MCF 10A (cell line): ENCODE results near the gene ADAMTS16. TPM values are rescaled to one million over a fixed set of nuclear protein-coding genes. Genes with fewer than 3 reads are reported as not detected.

ENCODE experiments used
- BruUV-seq: library from RNA; stranded (reverse); fragments of 400-500 nt; replicated peaks from 2 replicates; lab custom pipeline; 2021; lab: Mats Ljungman, UMichigan
- CTCF ChIA-PET: fragments of 300-600 bp; sonication (Branson Sonifier 250); formaldehyde crosslinking; extraction: SDS; loops from one replicate; lab custom pipeline; 2021; ENCODE audit warnings: antibody characterized with exemption, inconsistent platforms; lab: Yijun Ruan, JAX
- POLR2A ChIA-PET: fragments of 300-600, 350-650 bp; sonication (Branson Sonifier 250); formaldehyde crosslinking; extraction: SDS; loops from one replicate; lab custom pipeline; 2020; ENCODE audit warnings: antibody characterized with exemption, inconsistent platforms; lab: Yijun Ruan, JAX
- DNase-seq: peaks from one replicate; pipeline ENCODE4 v3.0.0-alpha.2; 2018; ENCODE audit not compliant: unreplicated experiment
- H3K27ac Mint-ChIP-seq: one replicate; pipeline ENCODE4 v1.8.0; 2022; ENCODE audit warnings: mild to moderate bottlenecking, low read depth, mixed read lengths; ENCODE audit not compliant: unreplicated experiment
- H3K27me3 Mint-ChIP-seq: one replicate; pipeline ENCODE4 v1.8.0; 2022; ENCODE audit warnings: mixed read lengths; ENCODE audit not compliant: insufficient read depth, unreplicated experiment
- H3K36me3 Mint-ChIP-seq: one replicate; pipeline ENCODE4 v1.8.0; 2022; ENCODE audit warnings: mild to moderate bottlenecking, moderate library complexity, mixed read lengths; ENCODE audit not compliant: insufficient read depth, unreplicated experiment
- H3K4me1 Mint-ChIP-seq: one replicate; pipeline ENCODE4 v1.8.0; 2022; ENCODE audit warnings: mixed read lengths; ENCODE audit not compliant: insufficient read depth, unreplicated experiment
- H3K4me3 Mint-ChIP-seq: one replicate; pipeline ENCODE4 v1.8.0; 2022; ENCODE audit warnings: mild to moderate bottlenecking, moderate library complexity, mixed read lengths; ENCODE audit not compliant: unreplicated experiment
- H3K9me3 Mint-ChIP-seq: one replicate; pipeline ENCODE4 v1.8.0; 2022; ENCODE audit warnings: mixed read lengths; ENCODE audit not compliant: unreplicated experiment
- intact Hi-C: fragments of 100-400 bp; cut with micrococcal nuclease; formaldehyde crosslinking; loops from 2 replicates; pipeline ENCODE4 v1.14.1; 2022
- total RNA-seq: library from RNA; stranded (reverse); gene quantifications from 2 replicates; pipeline ENCODE4 v1.2.3, GENCODE V29; 2022
- TF ChIP-seq, protein P1 (sequence below): fragments of 200-600 bp; IDR thresholded peaks from one replicate; pipeline ENCODE4 v1.8.0; 2022; ENCODE audit warnings: antibody characterized with exemption, mild to moderate bottlenecking; ENCODE audit not compliant: unreplicated experiment

ADAMTS16 gene
- total RNA-seq, 1 experiment from 2014 or later, result not detected

DNA sequence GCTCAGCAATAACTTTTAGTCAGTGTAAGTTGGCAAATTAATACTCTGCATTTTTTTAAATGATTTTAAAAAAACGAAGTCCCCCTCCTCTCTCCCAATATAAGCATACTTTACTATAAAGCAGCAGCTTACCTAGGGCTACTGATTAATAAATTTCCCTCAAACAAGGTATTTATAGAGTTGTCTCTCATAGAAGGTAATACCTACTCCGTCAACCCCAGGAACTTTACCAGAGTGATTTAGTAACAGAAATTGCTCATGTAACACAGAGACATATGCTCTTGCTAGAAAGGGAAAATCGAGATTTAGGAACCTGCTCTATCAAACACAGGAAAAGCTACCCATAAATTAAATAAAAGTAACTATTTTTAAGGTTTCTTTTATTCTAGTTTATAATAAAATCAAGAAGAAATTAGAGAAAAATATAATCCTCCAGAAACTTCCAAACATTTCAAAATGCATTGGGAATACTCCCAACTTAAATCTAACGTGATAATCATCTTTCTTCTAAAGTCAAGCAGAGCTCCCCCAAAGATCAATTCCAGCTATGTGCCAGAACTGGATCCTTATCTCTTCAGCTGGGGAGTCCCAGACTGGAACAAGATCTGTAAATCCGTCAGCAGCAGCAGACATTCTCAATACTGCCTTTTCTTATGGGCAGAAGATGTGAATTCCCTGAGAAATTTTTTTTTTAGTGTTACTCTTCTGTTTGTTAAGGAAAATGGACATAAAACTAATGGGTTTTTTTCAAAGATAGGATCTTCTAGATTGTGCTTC is 69.6 kb downstream of the ADAMTS16 start:
- intact Hi-C loops, result no loop called here
- H3K9me3 Mint-ChIP-seq, result no peaks in the 10 kb centered on the region
- BruUV-seq, result no TSS peak
- CTCF ChIA-PET, result interaction anchor here (0.6 to 1.4 kb wide), 3 partner anchors 209 to 343 kb away, joined by 3 to 4 read pairs (median 3); no protein-coding TSS in a partner anchor
- TF ChIP-seq, protein P1, sequence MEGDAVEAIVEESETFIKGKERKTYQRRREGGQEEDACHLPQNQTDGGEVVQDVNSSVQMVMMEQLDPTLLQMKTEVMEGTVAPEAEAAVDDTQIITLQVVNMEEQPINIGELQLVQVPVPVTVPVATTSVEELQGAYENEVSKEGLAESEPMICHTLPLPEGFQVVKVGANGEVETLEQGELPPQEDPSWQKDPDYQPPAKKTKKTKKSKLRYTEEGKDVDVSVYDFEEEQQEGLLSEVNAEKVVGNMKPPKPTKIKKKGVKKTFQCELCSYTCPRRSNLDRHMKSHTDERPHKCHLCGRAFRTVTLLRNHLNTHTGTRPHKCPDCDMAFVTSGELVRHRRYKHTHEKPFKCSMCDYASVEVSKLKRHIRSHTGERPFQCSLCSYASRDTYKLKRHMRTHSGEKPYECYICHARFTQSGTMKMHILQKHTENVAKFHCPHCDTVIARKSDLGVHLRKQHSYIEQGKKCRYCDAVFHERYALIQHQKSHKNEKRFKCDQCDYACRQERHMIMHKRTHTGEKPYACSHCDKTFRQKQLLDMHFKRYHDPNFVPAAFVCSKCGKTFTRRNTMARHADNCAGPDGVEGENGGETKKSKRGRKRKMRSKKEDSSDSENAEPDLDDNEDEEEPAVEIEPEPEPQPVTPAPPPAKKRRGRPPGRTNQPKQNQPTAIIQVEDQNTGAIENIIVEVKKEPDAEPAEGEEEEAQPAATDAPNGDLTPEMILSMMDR, result no peak
- no peak for DNase-seq
- H3K4me3 Mint-ChIP-seq, result no peak overlapping the region
- POLR2A ChIA-PET, result interaction anchor here (0.6 kb wide), 1 partner anchor 19 kb away, joined by 4 read pairs; no protein-coding TSS in a partner anchor
- no peak overlapping the region for H3K27ac Mint-ChIP-seq
- H3K36me3 Mint-ChIP-seq, result no peaks in the 10 kb centered on the region
- H3K4me1 Mint-ChIP-seq, result peaks cover 5% of the 10 kb centered on the region
- peaks cover 12% of the 10 kb centered on the region for H3K27me3 Mint-ChIP-seq

DNA sequence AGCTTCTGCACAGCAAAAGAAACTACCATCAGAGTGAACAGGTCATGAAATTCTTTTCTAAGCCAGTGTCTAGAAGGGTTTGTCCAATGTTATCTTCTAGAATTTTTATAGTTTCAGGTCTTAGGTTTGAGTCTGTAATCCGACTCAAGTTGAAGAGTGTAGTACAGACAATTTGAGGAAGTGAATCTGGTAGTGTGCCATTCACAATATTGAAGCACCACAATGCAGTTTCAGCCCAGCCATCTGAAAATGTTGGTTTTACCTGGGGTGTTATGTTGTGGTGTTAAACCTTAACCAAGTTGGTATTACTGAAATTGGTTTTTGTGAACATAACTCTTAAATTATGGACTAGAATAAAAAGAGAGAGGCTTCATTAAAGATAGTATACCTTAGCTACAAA is 77.2 kb downstream of the ADAMTS16 start:
- BruUV-seq, result no TSS peak
- Mint-ChIP-seq H3K27ac (no peak overlapping the region), H3K4me1 (peaks cover 4% of the 10 kb centered on the region), H3K36me3 (no peaks in the 10 kb centered on the region), H3K27me3 (no peaks in the 10 kb centered on the region), H3K9me3 (no peaks in the 10 kb centered on the region), H3K4me3 (no peak overlapping the region)
- ChIA-PET POLR2A (no interaction called here), CTCF (no interaction called here)
- TF ChIP-seq, protein P1, result no peak
- DNase-seq, result no peak
- intact Hi-C loops, result no loop called here

DNA sequence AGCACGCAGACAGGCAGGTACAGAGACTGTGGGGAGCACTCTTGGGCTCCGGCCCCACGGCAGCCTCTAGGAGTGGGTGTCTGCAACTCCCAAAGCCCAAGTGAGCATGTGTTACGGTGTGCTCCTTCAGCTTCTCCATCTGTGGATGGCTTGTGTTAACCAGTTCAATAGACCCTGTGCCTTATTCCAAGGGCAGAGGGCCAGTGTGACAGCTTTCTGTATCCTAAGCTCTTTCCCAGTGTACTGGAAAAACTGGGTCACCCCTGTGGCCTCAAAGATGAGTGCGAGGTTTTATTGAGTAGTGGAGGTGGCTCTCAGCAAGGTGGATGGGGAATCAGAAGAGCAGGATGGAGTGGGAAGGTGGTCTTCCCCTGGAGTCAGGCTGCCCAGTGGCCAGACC is 78.3 kb downstream of the ADAMTS16 start:
- ChIA-PET CTCF (interaction anchor here (0.6 kb wide), 1 partner anchor 298 kb away, joined by 3 read pairs; no protein-coding TSS in a partner anchor), POLR2A (no interaction called here)
- no peaks in the 10 kb centered on the region for H3K27me3 Mint-ChIP-seq
- DNase-seq, result no peak
- TF ChIP-seq, protein P1, result no peak
- BruUV-seq, result no TSS peak
- H3K4me3 Mint-ChIP-seq, result no peak overlapping the region
- H3K36me3 Mint-ChIP-seq, result no peaks in the 10 kb centered on the region
- no peak overlapping the region for H3K27ac Mint-ChIP-seq
- H3K4me1 Mint-ChIP-seq, result peaks cover 4% of the 10 kb centered on the region
- no peaks in the 10 kb centered on the region for H3K9me3 Mint-ChIP-seq
- intact Hi-C loops, result no loop called here

DNA sequence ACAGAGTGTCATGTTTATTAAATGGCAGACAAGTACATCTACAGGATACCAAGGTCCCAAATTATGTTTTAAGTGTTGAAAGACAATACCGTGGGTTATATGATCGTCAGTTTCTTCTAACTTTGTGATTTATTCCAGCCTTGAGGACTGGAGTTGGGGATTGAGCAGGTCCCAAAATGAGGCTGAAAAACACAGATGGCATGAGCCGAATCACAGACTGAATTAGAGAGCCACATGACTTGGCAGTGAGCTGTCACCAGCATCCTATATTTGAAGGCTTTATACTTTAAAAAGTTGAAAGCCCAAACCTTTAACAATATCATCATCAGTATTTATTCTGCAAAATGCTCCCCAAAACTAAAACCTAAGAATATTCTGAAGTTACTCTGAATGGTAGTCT is 79.4 kb downstream of the ADAMTS16 start:
- POLR2A ChIA-PET, result no interaction called here
- CTCF ChIA-PET, result interaction anchor here (0.6 kb wide), 1 partner anchor 164 kb away, joined by 3 read pairs; no protein-coding TSS in a partner anchor
- Mint-ChIP-seq H3K4me1 (peaks cover 4% of the 10 kb centered on the region), H3K27ac (no peak overlapping the region), H3K27me3 (no peaks in the 10 kb centered on the region), H3K36me3 (no peaks in the 10 kb centered on the region), H3K4me3 (no peak overlapping the region), H3K9me3 (no peaks in the 10 kb centered on the region)
- intact Hi-C loops, result no loop called here
- no peak for DNase-seq
- TF ChIP-seq, protein P1, result no peak
- no TSS peak for BruUV-seq
